H54 (cell line): ENCODE results near the gene PRCP.
"Not testable (repeated sequence)": the region's sequence is repeated elsewhere in the genome, so short reads cannot be mapped to it uniquely, and the experiment has no call there.

Experiments used
- DNase-seq: peaks from one replicate; pipeline ENCODE4 v3.0.0; 2011; ENCODE audit warnings: low spot score, mixed read lengths; ENCODE audit not compliant: insufficient read length
- FAIRE-seq: peaks from 3 replicates; lab custom pipeline; 2011; peaks lifted over from hg19 to GRCh38; lab: Jason Lieb, UNC
- POLR2A ChIP-seq: IDR thresholded peaks from 2 replicates; pipeline ENCODE4 v1.6.1; 2011; ENCODE audit warnings: low read depth, mild to moderate bottlenecking, low read length

PRCP gene

DNA sequence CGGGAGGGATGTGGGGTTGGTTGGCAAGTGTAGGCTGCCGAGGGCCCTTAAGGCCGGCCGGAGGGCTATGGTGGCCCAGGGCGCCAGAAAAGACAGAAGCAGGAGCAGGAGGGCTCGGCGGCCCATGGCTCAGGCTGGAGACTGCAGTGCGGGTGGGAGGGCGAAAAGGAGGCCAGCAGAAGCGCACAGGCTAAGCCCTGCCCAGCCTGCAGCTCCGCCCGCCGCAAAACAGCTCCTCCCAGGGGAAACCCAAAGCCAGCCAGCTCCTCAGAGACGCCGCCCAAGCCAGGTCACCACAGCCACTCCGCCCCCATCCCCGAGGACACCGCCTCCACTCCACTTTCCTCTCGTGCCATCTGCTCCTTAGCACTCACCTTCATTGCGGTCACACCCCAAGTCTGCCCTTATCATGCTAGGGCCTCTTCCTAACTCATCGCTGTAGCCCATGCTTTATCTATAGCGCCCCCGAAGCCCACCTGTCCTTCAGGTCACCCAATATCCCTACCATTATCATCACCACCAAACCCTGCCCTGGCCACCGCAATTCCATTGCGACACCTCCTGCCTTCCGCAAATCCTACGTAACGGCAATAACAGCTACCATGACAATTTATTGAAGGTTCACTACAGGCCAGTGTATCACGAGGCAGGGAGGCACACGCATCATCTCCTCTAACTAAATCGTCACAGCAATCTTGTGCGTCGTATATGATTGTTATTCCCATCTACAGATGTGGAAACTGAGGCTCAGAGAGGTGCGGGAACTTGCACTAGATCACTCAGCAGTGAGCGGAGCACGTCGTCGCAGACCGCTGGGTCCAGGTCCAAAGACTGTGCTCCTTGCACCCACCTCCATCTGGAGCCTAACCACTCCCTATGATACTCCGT lies at the start of gene PRCP:
Gene PRCP, minus strand, starts transcription at position 154 of the 888 bp plus-strand sequence. Its CDS starts 28 bp downstream, at position 126.
- peak; percentile 96 for FAIRE-seq
- TF ChIP-seq POLR2A = peak; percentile 82
- peak; percentile 96 for DNase-seq

GRCh38 chr11:82949352-82949751 lies 49.1 kb upstream of the PRCP start:
- no peak for FAIRE-seq
- TF ChIP-seq POLR2A = no peak
- DNase-seq = no peak

DNA sequence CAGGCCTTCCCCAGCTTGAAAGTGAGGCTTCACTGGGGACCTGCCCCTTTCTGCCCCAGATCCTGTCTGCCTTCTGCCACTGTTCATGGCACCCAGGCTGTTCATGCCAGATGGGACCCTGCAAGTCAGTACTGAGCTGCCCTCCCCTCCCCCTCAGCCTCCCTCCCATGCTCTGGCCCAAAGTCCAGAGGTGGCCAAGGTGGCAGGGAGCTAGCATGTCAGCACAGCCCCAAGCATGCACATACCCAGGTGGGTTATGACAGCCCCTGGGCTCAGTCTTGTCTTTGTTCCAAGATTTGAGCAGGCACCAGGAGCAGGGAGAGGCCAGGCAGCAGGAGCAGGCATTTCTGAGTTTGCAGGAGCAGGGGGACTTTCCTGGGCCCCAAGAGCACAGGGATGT lies 45.5 kb upstream of the PRCP start:
- FAIRE-seq = no peak
- DNase-seq = no peak
- no peak for TF ChIP-seq POLR2A

DNA sequence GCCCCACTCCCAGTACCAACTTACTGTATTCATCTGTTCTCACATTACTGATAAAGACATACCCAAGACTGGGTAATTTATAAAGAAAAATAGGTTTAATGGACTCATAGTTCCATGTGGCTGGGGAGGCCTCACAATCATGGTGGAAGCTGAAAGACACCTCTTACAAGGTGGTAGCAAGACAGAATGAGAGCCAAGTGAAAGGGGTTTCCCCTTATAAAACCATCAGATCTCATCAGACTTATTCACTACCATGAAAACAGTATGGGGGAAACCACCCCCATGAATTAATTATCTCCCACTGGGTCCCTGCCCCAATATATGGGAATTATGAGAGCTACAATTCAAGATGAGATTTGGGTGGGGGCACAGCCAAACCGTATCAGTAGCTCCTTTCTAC lies 44.8 kb upstream of the PRCP start:
- FAIRE-seq, DNase-seq: not testable (repeated sequence)

DNA sequence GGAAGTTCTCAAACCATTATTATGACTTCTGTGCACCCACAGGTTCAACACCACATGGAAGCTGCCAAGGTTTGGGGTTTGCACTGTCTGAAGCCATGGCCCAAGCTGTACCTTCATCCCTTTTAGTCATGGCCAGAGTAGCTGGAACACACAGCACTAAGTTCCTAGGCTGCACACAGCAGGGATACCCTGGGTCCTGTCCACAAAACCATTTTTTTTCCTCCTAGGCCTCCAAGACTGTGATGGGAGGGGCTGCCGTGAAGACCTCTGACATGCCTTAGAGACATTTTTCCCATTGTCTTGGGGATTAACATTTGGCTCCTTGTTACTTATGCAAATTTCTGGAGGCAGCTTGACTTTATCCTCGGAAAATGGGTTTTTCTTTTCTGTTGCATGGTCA lies 44.0 kb upstream of the PRCP start:
- no peak for DNase-seq
- no peak for TF ChIP-seq POLR2A
- FAIRE-seq = no peak

DNA sequence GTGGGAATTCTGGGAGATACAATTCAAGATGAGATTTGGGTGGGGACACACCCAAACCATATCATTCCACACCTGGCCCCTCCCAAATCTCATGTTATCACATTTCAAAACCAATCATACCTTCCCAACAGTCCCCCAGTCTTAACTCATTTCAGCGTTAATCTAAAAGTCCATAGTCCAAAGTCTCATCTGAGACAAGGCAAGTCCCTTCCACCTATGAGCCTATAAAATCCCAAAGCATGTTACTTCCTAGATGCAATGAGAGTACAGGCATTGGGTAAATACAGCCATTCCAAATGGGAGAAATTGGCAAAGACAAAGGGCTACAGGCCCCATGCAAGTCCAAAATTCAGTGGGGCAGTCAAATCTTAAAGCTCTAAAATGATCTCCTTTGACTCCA lies 43.2 kb upstream of the PRCP start:
- FAIRE-seq, DNase-seq: not testable (repeated sequence)

GRCh38 chr11:82942376-82942775 lies 42.1 kb upstream of the PRCP start:
- DNase-seq (no peak), FAIRE-seq (no peak)
- no peak for TF ChIP-seq POLR2A

GRCh38 chr11:82939456-82939855 lies 39.2 kb upstream of the PRCP start:
- DNase-seq (no peak), FAIRE-seq (no peak)
- no peak for TF ChIP-seq POLR2A

GRCh38 chr11:82937554-82937953 lies 37.3 kb upstream of the PRCP start:
- FAIRE-seq (no peak), DNase-seq (no peak)
- no peak for TF ChIP-seq POLR2A

DNA sequence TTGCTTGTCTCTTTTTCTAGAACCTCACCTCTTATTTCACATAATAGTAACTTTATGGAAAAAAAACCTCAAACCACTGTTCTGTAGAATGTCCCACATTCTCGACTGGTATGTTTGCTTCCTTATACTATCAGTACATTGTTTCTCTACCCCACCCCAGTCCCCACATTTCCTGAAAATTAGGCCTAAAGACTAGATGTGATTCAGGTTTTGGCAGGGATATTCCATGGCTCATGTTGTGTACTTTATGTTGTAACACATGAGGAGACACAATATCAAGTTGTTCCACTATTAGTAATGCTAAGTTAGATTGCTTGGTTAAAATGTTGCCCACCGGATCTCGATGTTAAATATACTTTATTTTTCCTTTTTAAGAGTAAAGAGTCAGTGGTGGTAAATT lies 36.0 kb upstream of the PRCP start:
- DNase-seq (no peak), FAIRE-seq (no peak)
- TF ChIP-seq POLR2A = no peak

DNA sequence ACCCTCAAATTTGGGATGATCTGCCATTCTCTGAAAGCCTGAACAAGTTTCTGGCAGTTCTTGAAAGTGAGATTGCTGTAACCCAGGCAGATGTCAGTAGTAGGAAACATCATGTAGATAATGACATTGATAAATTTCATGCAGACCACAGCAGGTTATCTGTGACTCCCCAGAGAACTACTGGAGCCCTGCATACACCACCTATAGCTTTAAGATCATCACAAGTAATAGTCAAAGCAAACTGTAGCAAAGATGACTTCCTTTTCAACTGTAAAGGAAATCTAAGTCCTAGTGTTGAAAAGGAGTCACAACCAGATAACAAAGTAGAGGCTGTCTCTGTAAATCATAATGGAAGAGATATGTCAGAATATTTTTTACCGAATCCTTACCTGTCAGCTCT lies 32.3 kb upstream of the PRCP start:
- FAIRE-seq (peak; percentile 6), DNase-seq (no peak)
- TF ChIP-seq POLR2A = no peak

DNA sequence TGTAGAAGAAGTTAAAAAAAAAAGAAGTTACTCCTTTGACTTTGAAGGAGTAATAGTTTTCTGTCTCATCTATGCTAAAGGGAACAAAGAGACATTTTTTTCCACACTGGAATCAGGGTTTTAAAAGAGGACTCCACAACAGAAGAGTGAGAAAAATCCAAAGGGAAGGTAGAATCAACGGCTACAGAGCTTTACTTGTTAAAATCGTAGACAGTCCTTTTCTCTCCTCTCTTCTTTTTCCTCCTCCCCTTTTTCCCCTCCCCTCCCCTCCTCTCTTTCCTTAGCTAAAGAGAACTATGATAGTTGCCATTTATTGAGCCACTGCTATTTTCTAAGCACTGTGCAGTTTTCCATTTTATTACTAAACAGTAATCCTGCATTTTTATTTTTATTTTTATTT lies 30.5 kb upstream of the PRCP start:
- DNase-seq = no peak
- FAIRE-seq = no peak
- TF ChIP-seq POLR2A = no peak

DNA sequence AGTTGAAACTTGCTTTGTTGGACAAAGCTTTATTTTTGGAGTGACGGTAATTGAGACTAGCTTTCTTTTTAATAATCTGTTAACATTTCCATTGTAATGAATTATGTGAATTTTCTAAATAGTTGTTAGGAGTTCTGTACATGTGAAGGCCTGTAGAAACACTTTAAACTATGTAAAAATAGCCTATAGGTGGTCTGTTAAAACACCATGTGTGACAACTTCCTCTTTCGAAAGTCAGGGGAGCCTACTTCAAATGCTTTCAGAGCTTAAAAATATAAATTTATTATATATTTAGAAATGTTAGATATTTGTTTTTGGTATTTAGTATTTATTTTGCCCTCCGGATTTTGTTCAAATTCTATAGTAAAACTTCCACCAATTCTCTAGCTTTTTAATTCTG lies 30.0 kb upstream of the PRCP start:
- DNase-seq = no peak
- FAIRE-seq = no peak
- TF ChIP-seq POLR2A = no peak

DNA sequence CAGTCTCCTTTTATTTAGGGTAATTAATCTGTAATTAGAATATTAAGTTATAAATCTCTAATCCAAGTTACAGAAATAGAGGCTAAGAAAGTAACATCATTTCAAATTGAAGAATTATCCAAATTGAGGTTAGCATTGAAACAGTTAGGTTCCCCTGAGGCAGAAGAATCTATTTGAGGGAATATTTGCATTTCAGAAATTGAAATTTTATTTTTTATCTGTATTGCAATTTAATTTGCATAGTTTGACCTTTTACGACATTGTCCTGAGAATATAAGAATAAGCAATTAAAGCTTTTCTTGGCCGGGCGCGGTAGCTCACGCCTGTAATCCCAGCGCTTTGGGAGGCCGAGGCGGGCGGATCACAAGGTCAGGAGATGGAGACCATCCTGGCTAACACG lies 28.9 kb upstream of the PRCP start:
- DNase-seq (no peak), FAIRE-seq (no peak)
- no peak for TF ChIP-seq POLR2A

- TF ChIP-seq POLR2A = no peak
- FAIRE-seq (peak; percentile 99), DNase-seq (peak; percentile 37)
Measured at GRCh38 chr11:82927264-82927880, 27.1 kb upstream of the PRCP start.
